Hepatic stellate cell (primary cell): ENCODE data around the gene TRMT11.
"Not testable (repeated sequence)": the region's sequence is repeated elsewhere in the genome, so short reads cannot be mapped to it uniquely, and the experiment has no call there.

ENCODE experiments used
- DNase-seq: peaks from one replicate; pipeline ENCODE4 v3.0.0; 2011; ENCODE audit warnings: low spot score

Gene TRMT11

DNA sequence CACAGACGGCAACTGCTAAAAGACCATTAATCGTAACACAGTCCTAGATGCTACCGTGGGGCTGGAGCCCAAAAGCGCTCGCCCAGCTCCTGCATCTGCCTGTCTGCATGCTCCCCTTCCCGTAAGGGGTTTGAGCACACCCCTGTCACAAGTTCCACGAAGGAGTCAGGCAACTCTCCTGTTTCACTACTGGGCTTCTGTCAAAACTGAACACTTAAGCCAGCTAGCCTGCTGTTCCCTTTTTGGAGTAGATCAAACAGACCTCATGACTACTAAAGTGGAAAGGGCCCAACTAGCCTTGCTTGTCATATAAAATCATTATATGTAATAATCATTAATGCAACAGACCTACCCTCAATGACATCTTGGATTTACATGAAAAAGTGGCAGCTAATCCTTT lies 61.3 kb downstream of the TRMT11 start:
- no peak for DNase-seq

DNA sequence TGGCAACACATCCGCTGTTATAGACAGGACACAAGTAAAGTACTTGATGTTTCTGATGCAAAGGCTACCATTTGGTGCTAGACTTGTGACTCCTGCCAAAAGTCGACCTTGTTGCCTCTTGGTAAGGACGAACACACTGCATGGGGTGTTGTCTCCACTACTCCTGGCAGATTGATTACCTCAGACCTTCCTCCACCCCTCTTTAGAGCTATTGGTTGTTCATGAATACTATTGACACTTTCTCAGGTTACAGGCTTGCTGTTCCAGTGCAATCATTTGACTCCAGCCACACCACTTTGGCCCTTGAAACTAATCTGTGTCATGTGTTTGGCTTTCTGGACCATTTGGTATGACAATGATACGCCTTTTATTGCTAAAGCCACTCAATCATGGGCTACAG lies 62.3 kb downstream of the TRMT11 start:
- no peak for DNase-seq

DNA sequence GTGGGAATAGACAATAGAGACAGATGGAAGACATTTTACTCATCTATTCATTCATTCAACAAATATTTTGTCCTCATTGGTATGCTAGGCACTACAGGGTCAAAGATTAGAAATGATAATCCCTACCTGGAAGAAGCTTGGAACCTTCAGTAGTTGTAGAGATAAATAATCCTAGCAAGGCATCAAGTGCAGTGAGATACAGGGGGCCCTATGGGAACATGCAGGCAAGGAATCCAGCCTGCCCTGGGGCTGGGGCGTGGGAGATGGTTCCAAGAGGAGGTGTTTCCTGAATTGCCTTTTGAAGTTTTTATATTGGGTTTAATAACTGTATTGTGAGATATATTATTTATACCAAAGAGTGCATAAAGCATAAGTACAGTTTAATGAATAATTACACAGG lies 64.5 kb downstream of the TRMT11 start:
- DNase-seq, result no peak

DNA sequence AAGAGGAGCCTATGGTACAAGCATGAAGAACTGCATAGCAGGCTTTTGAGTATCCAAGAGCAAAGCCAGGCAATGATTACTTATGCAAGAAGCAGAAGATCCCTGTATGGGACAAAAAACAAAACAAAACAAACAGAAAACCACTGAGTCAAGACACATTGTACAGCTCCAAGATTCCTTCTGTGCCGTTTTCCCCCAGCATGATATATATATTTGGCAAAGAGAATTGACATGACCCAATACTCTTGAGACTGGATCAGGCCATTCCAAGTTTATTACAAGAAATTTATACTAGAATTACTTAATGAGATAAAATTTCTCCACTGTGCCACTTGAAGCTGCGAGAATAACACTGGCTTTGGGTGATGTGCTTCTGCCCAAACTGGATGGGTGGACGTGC lies 65.5 kb downstream of the TRMT11 start:
- no peak for DNase-seq

DNA sequence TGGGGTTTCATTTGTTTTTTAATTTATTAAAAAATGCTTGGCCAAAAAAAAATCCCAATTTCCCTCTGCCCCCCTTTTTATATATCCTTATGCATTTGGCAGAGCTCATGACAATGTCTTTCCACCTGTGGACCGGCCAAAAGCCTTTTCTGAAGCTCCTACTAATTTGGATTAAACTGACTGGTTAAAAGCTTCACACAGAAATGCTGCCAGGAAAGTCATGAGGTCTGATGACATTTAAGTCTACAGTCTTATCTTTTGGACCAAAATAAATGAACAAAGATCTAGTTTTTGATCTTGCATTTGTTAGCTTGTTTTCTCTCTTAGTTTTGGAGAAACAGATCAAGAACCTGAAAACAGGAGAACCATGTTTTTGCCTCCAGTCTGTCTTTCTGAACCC lies 66.1 kb downstream of the TRMT11 start:
- DNase-seq, result no peak

DNA sequence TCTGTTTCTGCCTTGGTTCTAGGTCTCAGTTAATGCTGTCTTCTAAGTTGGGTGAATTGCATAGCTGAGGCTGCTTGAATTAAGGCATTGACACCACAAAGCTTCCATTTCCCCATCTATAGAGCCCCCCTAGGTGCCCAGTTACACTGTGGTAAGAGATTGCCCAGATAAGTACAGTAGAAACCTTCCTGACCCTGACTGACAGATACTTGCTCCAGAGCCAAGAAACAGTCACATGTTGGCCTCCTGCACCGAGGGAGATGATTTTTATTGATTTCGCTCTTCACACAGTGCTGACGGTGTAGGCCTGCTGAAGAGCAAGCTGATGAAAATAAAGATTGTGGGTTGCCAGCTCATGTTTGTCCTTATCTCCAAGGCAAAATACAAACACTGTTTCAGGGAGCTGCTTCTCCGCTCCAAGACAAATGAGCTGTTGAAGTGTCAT lies 67.9 kb downstream of the TRMT11 start:
- DNase-seq, result no peak

GRCh38 chr6:126054802-126055201 lies 68.5 kb downstream of the TRMT11 start:
- DNase-seq, result no peak

DNA sequence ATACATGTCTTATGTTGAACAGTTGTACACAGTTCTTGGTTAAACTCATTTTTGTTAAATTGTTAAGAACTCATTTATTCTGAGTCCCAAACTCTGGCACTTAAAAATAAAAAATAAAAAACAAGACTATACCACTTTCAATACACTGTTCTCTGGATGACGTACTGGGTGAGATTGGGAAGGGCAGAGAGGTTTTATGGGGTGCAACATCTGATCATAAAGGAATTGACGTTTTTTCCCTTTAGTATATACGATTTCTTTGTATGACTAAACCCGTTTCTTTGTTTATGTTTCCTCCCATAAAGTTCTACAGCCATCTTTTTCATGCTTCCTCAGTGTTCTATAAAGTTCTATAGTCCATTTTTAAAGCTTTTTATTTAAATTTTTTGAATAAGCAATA lies 69.1 kb downstream of the TRMT11 start:
- no peak for DNase-seq

DNA sequence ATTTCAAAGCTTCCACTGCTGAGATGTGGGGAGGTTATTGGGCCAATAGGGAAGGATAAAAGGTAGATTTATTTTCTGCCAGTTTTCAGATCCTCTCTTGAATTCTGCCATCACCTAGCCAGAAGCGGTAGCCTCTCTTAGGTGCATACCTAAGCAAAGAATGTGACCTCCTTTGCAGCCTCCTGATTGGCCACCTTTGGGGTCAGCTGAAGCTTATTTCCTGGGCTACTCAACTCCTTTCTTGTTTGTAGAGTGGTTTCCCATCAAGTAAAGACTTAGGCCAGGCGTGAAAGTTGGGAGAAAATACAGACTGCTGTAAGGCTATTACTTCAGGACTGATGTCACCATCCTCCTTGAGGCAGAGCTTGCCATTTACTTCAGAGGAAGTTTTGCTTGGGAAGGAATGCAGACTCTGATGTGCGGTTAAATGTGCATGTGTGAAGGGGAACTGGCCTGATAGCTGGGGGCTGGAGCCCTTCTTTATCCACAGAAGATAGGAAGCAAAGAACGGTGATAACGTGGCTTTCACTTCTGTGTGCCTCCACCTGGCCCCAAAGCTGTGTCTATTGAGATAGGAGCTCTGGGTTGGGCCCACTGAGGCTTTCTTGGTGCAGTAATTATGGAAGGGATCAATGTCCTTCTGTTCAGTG lies 70.1 kb downstream of the TRMT11 start:
- no peak for DNase-seq

- not testable (repeated sequence) for DNase-seq
Observed at GRCh38 chr6:126058085-126058484, 71.7 kb downstream of the TRMT11 start.

DNA sequence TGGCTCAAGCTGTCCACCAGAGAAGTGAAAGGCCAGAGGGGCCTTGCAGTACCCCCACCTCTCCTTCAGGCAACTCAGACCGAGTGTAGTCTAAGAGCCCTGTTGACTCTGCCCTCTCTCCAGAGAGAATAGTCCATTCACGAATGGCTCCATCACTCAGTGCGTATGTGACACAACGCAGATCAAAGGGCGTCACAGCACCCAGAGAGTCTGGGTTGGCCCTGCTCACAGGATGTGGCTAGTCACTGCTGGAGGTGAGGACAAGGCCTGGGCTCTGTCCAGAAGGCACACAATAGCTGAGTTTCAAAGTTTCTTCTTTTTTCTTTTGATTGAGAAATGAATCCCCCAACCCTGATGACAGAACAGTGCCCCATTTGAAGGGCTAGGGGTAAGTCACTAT lies 74.1 kb downstream of the TRMT11 start:
- DNase-seq, result no peak

- DNase-seq, result peak; percentile 7
Observed at GRCh38 chr6:126063512-126064146, 77.3 kb downstream of the TRMT11 start.

GRCh38 chr6:126064257-126064747 lies 78.0 kb downstream of the TRMT11 start:
- DNase-seq, result no peak

DNA sequence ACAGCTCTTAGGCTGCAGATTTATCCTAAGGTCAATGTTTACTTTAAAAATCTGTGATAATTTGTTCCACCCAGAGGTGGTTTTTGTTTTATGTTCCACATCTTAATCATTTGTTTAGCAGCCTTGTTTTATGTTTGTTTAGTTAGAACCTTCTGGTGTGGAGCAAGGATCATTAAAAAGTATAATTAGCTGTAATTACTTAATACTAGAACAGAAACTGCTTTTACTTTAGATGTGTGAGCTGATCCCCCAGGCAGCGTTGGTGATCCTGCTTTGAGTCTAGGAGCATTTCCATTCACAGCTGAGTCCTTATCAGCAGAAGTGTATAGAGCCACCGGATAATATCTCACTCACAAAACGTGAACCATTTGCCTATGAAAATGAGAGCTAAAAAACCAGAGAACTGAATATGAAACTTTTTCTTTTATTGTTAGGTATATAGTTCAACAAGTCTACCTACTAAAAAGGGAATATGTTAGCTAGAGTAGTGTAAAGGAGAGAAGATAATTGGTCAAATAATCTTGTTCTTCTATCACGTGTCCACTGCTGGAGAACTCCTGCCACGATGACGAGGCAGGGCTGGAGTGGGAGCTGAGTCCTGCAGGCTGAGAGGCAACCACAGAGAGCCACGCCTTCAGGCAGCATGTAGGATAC lies 78.5 kb downstream of the TRMT11 start:
- no peak for DNase-seq

GRCh38 chr6:126066053-126067048 lies 80.0 kb downstream of the TRMT11 start:
- no peak for DNase-seq

DNA sequence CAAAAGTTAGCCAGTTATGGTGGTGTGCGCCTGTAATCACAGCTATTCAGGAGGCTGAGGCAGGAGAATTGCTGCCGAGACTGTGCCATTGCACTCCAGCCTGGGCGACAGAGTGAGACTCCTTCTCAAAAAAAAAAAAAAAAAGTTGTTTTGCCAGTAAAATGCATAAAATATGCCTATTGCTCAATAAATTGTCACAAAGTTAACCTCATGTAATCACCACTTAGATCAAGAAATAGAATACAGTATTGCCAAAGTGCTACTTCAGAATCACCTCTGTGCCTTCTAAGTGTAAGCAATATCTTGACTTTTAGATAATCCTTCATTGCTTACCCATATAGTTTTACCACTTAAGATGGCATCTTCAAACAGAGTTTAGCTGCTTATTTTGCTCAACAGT lies 80.7 kb downstream of the TRMT11 start:
- DNase-seq, result no peak

DNA sequence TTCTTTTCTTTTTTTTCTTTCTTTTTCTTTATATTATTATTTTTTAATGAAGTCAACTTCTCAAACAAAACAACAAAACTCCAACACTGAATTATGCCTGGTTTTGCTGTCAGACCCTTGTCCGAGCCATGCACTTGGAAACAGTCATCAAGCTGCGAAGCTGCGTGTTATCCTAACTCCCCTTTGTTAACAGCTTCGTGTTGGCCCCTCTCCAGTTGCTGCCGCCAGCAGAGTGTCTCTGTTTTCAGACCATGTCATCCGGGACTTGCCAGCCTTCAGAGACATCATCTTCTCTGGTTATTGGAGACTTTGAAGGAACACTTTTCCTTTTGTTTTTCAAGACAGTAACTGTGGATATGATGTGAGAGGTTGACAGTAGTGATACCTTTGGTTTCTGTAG lies 83.1 kb downstream of the TRMT11 start:
- DNase-seq, result no peak

- no peak for DNase-seq
Observed at GRCh38 chr6:126071000-126071647, 84.8 kb downstream of the TRMT11 start.

DNA sequence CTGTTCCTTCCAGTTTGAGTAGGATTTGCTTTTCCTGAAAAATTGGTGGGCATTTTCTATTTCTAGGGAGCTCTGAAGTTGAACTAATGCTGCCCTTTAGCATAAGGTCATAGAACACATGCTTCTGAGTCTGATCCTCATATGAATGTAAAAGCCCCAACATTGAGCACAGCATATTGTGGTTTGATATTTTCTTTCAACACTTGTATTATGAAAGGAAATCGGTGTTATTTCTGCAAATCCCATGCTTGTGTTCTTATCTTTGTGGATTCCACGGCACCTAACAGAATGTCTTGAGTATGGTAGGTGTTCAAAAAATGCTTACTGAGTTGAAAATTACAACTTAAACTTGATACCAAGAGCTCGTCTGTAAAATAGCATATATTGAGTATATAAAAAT lies 85.8 kb downstream of the TRMT11 start:
- DNase-seq, result no peak

DNA sequence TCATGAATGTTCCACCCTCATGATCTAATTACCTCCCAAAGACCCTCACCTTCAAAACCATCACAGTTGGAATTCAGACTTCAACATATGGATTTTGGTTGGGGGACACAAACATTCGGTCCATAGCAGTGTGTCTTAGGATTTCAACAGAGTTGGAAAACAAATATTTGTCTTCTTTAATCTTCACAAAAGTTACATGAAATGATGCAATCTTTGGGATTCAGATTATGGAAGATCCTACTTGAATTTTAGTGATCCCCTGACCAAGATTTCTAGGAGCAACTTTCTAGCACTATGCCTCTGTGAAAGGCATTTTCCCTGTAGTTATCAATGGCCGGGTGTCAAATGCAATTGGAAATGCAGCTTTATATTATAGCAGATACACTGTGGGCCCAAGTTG lies 86.5 kb downstream of the TRMT11 start:
- DNase-seq, result no peak

- no peak for DNase-seq
Observed at GRCh38 chr6:126075335-126076071, 89.2 kb downstream of the TRMT11 start.
